Stimulated activated CD4-positive, alpha-beta T cell treated with anti-CD3 and anti-CD28 coated beads, Interleukin-4, amount 100 ng/mL, for 1 hour (primary cell): Measurements from ENCODE around the gene CPLX4.

Source experiments
- DNase-seq: peaks from one replicate; pipeline ENCODE4 v3.0.0-alpha.2; 2020

The CPLX4 gene, protein sequence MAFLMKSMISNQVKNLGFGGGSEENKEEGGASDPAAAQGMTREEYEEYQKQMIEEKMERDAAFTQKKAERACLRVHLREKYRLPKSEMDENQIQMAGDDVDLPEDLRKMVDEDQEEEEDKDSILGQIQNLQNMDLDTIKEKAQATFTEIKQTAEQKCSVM

DNA sequence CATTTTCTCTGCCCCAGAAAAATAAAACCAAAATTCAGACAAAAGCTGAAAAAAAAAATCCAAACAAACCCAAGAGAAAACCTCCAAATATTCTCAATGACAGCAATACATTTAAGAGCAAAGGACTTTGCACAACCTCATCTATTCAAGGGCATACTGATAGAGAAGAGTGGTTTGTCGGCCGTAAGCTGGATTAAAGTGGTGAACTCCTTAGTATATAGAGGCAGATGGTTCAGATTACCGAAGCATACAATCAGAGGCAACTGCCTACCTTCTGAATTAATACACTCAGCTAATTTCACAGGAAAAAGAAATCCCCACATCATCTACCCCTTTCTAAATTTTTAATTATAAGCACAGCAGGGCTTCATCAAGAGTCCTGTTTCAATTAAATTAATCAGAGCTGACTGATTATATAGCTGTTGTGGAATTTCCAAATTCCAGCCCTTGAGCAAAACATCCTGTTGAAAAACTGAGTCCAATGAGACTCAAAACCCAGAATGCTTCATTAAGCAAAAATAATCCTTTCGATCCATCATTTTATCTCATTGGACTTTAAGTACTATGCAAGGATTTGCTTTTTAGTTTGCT, at the start of gene CPLX4:
Gene CPLX4, minus strand, starts transcription at position 190 of the 591 bp plus-strand sequence. Its CDS starts 187 bp downstream, at position 3.
- no peak for DNase-seq

DNA sequence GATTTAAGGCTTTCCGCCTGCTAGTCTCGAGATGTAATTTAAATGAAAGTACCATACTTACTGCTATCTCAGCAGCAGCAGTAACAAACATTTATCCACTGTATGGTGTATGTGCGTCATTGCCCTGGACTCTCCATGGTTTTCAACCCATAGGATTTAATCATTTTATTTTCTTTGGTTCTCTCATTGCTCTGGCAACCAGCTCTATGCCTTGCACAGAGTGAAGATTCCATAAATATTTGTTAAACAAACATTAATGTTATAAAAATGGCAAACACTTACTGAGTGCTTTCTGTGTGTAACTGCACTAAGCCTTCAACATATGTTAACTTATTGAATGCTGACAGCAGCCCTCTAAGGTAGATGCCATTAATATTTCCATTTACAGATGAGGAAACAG, 41.9 kb upstream of the CPLX4 start:
- no peak for DNase-seq

DNA sequence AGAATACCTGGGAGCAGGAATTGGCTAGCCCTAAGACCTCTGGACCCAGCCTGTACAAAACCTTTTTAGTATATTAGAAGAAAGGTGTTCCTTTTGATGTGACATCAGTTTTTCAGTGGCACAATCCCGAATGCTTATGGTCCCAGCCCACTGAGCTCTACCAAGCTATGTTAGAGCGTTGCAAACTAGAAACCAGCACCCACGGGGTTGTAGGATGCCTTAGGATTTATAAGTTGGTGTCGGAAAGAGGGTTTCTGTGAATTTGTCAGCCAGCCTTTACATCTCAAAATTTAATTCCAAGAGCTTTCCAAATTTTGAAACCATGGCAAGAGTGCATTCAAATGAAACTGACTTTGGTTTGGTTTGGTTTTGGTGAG, 41.1 kb upstream of the CPLX4 start:
- no peak for DNase-seq

DNA sequence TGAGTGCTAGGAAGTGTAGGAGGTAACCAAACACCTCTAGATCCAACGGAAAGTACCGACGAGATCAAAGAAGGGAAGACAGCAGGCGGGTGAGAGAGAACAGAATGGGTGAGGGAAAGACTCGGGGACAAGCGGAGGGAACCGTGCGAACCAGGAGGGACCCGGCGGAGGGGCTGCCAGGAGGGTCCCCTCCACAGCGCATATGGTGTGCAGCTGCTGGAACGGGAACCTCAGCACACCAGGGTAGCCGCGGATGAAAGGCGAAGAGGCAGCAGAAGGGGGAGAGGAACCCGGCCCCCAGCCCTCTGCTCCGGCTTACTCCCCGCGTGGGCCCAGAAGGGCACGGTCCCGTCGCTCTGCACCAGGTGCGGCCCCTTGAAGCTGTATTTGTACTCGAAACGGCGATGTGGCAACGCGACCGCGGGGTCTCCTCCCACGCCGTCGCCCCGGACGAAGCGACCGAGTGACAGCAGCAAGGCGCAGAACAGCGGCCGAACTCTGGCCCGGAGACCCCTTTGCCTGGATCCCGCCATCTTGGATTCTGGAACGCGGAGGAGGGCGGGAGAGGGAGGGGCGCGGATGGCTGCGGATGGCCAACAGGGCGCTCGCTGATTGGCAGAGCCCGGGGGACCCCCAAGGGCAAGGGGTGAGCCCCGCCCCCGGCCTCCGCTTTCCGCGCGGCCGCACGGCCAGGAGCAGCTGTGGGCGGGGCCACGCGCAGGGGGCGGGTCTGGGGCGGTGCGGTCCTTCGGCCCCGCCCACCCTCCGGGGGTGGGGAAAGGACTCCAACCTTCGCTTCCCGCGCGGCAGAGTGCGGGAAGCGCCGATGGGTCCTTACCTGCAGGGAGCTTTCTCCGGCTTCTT, 40.5 kb upstream of the CPLX4 start, which contains the start of gene LMAN1:
Gene LMAN1, minus strand, starts transcription at position 554 of the 864 bp plus-strand sequence. Its CDS starts 21 bp downstream, at position 533.
- DNase-seq = peak; percentile 96

DNA sequence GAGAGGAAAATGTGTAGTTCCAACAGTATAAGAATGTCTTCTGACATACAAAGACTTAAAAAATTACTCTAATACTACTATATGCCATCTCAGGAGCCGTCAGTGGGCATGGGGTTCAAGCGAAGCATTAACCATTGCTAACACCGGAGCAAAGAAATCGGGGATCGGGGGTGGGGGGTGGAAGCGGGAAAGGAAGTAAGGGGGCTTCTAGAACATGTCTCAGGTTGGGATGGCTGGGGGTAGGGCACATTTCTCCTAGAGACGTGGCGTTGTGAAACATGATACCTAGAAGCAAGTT, 39.9 kb upstream of the CPLX4 start:
- DNase-seq = no peak

DNA sequence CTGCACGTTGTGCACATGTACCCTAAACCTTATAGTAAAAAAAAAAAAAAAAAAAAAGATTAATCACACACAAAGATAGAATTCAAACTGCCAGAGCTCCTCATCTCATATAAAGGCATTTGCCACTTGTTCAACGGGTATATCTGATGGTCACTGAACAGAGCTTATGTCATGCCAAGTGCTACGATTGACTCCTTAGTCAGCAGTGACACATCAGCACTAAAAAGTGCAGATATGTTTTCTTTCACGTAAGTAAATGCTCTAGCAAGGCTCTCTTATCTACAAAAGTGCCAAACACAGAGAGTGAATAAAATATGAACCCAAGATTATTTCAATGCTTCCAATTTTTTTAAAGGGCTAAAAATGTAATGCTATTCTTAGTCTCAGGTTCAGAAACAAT, 39.5 kb upstream of the CPLX4 start:
- no peak for DNase-seq

DNA sequence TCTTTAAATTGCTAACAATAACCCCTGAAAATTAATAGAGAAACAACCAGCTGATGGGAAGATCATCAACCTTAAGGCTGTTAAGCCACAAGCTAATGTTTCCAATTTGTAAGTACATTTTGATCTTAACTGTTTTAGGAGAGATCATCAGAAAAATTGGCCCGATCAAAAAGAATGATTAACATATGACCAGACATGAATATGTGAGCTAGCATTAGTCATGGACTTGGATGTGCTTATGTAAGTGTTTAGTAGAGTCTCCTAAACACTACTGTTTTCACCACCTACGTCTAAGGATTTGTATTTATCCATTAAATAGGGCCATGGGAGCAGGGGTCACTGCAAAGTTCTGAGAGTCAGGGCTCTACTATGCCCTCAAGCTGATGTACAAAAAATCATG, 36.3 kb upstream of the CPLX4 start:
- DNase-seq = no peak

DNA sequence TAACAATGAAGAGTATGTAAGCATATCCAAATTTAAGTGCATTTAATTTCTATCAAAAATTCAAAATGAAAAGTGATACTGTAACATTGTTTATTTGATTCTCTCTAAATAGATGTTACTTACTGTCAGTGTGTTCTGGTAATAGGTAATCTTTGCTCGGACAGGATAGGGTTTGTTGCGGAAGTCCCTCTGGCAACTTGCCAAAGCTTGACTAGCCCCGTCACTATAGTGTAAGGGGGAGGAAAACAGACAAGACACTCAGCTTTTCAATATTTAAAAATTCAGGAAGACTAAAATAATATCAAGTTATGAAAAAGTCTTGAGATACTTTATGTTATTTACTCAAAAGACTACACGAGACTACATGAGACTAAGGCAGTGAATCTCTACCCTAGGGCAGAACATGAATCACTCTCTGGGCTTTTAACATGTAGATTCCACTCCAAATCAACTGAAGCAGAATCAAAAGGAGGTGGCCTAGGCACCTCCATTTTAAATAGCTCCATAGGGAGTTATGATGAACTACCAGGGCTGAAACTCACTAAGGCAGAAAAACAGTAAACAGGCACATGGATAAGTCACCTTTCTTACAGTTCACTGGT, 34.7 kb upstream of the CPLX4 start:
- no peak for DNase-seq

DNA sequence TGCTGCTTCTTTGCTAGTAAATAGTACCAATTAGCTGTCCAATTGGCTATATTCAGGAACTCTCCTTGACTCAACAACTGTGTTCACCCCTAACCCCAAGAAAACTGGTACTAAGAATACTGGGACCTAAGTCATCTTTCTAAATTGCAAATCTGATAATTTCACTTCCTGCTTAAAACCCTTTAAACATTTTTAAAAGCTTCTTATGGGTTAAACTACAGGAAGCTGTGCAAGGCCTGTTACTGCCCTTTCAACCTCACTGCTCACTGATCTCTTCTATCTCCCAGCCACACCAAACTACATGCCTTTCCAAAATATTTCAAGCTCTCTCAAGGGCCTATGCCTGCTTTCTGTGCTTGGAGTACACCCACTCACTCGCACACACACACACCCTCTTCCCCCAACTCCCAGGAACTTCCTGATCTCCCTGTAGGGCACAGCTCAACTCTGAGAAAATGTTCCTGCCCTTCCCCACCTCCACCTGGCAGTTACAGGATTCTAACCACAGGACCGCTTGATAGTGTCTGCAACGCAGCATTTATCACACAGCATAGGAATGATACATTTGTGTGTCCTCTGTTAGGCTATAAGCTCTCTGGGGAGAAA, 33.9 kb upstream of the CPLX4 start:
- DNase-seq = no peak

DNA sequence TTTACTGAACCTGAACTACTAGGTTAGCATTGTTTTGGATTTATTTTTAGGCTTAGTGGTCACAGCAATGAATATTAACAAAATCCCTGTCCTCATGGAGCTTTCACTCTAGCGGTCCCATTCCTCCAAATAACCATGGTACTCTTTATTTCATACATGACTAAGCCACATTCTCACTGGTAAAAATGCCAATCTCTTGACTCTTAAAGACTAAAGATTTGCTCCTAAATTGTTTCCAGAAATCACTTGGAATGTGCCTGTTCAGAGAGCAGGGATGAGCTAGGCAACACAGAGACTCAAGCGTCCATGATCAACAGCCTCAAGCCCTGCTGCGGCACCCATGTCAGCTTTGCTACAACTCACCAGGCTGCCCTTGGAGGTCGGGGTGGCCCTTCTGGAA, 27.1 kb upstream of the CPLX4 start:
- DNase-seq = no peak

DNA sequence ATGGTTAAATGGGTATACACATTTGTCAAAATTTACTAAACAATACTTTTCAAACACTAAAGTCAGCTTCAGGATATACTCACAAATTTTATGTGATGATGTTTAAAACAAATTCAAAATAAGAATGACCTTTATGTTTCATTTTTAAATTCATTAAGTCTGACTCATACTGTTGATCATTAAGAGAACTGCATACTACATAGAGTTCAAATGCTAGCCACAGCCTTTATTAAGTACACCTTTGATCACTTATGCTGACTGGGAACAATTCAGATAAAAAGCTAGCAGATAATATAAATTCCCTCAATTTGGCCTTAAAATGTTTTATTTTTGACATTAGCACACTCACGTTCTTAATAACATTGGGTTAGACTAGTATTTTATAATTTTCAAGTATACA, 26.5 kb upstream of the CPLX4 start:
- DNase-seq = no peak

DNA sequence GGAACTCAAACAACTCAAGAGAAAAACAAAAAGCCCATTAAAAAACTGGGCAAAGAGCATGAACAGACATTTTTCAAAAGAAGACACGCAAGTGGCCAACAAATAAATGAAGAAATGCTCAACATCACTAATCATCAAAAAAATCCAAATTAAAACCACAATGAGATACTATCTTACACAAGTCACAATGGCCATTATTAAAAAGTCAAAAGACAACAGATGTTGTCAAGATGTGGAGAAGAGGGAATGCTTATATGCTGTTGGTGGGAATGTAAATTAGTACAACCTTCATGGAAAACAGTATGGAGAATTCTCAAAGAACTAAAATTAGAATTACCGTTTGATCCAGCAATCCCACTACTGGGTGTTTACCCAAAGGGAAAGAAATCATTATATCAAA, 25.5 kb upstream of the CPLX4 start:
- no peak for DNase-seq

DNA sequence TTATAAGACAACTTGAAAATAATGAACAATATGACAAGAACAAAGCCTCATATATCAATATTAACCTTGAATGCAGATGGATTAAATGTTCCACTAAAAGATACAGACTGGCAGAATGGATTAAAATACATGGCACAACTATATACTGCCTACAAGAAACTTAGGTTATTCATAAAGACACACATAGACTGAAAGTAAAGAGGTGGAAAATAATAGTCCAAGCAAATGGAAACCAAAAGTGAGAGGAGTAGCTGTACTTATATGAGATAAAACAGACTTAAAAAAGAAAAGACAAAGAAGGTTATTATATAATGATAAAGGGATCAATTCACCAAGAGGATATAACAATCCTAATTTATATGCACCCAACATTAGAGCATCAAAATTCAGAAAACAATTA, 22.4 kb upstream of the CPLX4 start:
- no peak for DNase-seq

DNA sequence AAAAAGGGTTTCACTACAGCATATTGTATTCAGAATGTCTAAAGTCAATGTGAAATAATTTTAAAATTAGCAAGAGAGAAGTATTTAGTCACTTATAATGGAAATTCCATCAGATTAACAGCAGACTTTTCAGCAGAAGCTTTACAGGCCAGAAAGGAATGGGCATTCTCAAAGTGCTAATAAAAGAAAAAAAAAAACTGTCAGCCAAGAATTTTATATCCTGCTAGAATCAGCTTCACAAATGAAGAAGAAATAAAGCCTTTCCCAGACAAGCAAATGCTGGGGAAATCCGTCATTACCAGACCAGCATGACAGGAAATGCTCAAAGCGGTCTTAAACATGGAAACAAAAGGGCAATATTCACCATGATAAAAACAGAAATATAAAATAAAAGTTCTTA, 21.9 kb upstream of the CPLX4 start:
- no peak for DNase-seq

DNA sequence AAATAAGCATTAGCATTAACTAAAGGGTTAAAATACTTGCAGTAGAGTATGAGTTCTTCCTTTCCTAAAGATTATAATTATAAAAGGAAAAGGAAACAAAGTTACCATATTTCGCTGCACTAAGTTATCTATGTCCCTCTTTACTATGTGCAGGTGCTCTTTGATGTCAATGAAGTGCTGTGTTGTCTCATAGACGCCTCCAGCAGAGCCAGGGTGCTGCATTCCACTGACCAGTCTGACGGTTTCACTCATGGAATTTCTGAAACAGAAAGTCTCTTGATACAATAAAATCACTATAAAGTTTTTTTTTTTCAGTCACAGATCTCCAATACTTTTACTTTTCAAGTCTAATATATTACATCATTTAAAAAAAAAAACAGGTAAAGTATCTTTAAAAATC, 14.5 kb upstream of the CPLX4 start:
- no peak for DNase-seq

DNA sequence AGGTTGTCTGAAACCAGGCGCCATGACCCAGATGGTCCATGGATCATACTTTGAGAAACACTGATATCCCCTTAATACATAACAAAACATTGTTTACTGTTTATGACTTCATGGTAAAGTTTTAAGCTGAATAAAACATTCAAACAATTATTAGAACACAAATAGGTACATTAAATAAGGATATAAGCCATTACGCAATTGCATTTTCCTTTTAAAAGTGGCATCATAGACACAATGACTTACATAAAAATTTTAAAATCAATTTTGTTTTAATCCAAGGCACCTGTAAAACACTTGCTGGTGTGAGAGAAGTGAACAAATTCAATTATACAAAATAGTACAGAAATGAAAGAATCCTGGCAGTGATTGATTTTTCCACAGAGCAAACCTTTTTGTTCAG, 10.2 kb upstream of the CPLX4 start:
- no peak for DNase-seq

DNA sequence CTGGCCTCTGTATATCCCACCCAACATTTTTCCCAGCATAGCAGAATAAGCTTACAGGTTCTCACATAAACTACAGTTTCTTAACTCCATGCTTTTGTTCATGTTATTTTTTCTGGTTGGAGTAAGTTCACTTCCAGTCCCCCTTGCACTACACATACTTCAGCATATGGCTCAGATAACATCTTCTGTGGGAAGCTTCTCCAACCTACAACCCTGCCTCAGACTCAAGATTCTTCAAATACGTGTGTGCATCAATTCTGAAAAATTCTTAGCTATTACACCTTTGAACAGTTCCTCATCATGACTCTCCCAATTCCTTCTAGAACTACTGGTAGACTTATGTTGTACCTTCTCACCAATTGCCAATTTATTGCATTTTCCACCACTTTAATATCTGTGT, 7.5 kb upstream of the CPLX4 start:
- DNase-seq = no peak

DNA sequence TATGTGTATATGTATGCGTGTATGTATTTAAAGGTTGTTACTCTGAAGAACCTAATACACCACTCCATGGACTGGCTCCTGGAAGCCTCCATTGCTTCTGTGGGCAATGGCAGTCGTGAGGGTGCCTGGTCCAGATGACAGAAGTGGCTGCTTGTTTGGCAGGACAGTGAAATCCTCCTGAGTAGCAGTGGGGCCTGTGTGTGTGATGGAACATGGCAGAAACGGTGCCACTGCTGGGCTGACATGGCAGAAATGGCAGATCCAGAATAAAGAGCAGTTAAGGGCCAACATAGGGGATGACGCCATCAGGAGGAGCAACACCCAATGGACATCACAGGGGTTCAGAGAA, 6.1 kb upstream of the CPLX4 start:
- no peak for DNase-seq

DNA sequence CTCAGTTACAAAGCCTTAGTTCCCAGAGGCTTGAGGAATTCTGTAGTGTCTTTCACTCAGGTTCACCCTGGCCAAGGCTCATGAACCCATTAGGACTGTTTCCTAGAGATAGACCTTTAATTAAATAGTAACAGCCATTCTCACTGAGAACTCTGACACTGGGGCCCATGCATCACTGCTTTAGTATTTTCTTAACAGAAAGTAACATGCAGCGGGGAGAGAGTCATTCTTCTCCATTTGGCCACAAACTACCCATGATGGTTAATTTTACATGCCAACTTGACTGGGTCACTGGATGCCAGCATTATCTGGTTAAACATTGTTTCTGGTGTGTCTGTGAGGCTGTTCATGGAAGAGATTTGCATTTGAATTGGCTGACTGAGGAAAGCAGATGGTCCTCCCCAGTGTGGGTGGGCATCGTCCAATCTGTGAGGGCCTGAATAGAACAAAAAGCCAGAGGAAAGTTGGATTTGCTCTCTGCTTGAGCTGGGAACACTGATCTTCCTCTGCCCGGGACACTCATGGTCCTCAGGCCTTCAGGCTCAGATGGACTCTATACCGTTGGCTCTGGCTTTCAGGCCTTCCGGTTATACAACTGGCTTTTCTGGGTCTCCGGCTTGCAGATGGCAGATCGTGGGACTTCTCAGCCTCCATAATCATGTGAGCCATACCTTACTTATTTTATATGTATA, 5.6 kb upstream of the CPLX4 start:
- no peak for DNase-seq

DNA sequence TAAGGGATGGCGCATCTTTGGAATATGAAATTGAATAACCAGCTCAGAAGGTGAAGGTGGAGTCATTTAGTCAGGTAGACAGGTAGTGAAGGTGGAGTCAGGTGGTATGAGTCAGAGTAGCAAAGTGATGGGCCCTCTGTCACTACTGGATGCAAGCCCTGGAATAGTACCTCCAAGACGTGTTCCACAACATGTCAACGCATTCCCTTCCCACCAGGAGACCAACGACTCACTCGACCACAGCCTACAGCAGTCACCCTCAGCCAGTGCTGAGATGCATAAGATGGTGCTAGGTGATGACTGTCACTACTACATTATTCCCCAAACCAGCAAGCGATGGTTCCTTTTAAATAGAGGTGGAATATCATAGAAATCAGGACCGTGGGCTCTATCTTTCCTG, 6.8 kb downstream of the CPLX4 start:
- DNase-seq = no peak

DNA sequence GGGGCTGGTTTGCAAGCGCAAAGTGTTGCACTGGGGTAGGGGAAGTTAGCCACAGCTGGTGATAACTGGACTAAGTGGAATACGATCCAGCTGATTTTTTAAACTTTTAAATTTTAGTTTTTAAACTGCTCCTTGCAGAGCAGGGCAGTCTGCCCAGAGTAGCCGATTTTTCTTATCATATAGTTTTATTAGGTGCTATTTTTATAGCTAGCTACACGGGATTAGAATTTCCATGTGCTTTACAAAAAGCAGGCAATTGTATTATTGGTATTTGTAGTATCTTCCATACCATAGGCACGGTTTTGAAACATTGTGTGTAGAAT, 9.6 kb downstream of the CPLX4 start:
- DNase-seq = no peak

DNA sequence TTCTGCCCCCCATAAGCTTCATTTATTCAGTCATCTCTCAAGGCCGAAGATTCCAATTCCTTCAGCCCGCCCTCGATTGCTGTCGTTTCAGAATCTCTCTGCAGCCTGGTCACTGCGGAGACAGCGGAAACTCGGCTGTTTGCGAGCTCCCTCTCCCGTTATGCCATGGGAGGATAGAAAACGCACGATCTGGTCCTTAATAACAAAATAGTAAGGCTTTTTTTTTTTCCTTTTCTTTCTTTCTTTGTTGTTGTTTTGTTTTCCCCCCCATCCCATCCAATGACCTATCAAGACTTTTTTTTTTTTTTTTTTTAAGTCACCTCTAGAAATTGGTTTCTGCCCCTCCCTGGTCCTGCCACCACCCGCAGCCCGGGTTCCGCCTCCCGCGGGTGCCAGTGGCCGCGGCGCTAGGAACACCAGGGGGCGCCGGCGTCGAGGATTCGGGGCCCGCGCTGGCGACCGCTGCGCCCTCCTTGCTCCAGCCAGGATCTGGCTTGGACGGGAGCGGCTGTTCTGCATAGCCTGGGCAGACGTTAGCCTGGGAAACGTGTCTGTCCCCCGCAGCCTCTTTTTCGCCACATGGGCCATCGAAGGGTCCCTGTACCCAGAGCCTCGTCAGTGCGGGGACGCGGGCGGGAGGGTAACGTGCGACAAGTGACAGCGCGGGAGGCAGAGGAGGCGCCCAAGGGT, 10.1 kb downstream of the CPLX4 start:
- DNase-seq = peak; percentile 76

DNA sequence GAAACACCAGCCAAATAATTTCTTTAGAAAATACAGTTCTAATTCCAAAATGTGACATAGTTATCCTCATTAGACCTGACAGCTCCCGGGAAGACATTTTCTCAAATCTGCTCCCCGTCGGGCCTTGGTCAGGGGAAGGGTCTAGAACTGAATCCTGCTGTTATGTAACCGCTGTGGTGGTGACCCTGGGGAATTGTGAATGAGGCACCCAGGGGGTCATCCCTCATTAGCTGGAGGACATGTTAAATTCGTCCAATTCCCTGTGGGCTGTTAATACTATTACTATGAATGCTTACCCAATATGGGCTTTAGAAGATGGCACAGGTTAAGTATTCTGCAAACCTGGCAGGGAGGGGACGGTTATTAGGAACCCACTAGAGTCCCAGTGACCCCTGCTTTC, 11.8 kb downstream of the CPLX4 start:
- DNase-seq = no peak
